GM12892 (cell line): ENCODE measurements around the gene TMCO4.
"Not testable (repeated sequence)": the region's sequence is repeated elsewhere in the genome, so short reads cannot be mapped to it uniquely, and the experiment has no call there.

Experiments
- DNase-seq: peaks from one replicate; pipeline ENCODE4 v3.0.0; 2011; ENCODE audit not compliant: insufficient read length
- FAIRE-seq: peaks from 2 replicates; lab custom pipeline; 2011; peaks lifted over from hg19 to GRCh38; lab: Jason Lieb, UNC
- POLR2A ChIP-seq: IDR thresholded peaks from 2 replicates; pipeline ENCODE4 v1.6.1; 2011; ENCODE audit warnings: low read depth, low read length, control low read depth
- POLR2AphosphoS5 ChIP-seq: IDR thresholded peaks from 2 replicates; pipeline ENCODE4 v1.6.1; 2011; ENCODE audit warnings: low read depth, low read length, control low read depth
- TAF1 ChIP-seq: IDR thresholded peaks from 2 replicates; pipeline ENCODE4 v1.6.1; 2011; ENCODE audit warnings: low read depth, mild to moderate bottlenecking, control low read depth, low read length, borderline replicate concordance

The TMCO4 gene

GRCh38 chr1:19809044-19809750 lies 9.5 kb upstream of the TMCO4 start:
- no peak for DNase-seq
- no peak for FAIRE-seq
- no peak for TF ChIP-seq POLR2A
- TF ChIP-seq POLR2AphosphoS5: no peak
- TF ChIP-seq TAF1: no peak

- no peak for FAIRE-seq
These were observed 8.6 kb upstream of the TMCO4 start for GRCh38 chr1:19808351-19808750.

GRCh38 chr1:19804831-19805251 lies 5.1 kb upstream of the TMCO4 start:
- no peak for FAIRE-seq
- DNase-seq: no peak
- TF ChIP-seq TAF1 (no peak), POLR2A (no peak), POLR2AphosphoS5 (no peak)

More at GRCh38 chr1:19808351-19808750, 8.6 kb upstream of the TMCO4 start:
- DNase-seq: no peak
- TF ChIP-seq TAF1: no peak

- DNase-seq: no peak
- TF ChIP-seq POLR2A: no peak
- TF ChIP-seq TAF1: no peak
- TF ChIP-seq POLR2AphosphoS5: no peak
- FAIRE-seq: no peak
These were observed 2.6 kb upstream of the TMCO4 start for GRCh38 chr1:19802269-19802668.

- DNase-seq (peak; percentile 39), FAIRE-seq (peak; percentile 80)
- TF ChIP-seq POLR2AphosphoS5: no peak
These were observed 524 bp upstream of the TMCO4 start for GRCh38 chr1:19800076-19800804.

GRCh38 chr1:19798486-19799229 lies 1.1 kb downstream of the TMCO4 start:
- no peak for DNase-seq
- TF ChIP-seq POLR2A (no peak), TAF1 (no peak), POLR2AphosphoS5 (no peak)

GRCh38 chr1:19797827-19798226 lies 1.9 kb downstream of the TMCO4 start:
- FAIRE-seq: no peak
- TF ChIP-seq POLR2AphosphoS5 (no peak), POLR2A (no peak), TAF1 (no peak)

More at GRCh38 chr1:19798486-19799229, 1.1 kb downstream of the TMCO4 start:
- FAIRE-seq: no peak

GRCh38 chr1:19794583-19794982 lies 5.1 kb downstream of the TMCO4 start:
- FAIRE-seq: no peak
- TF ChIP-seq POLR2A (no peak), TAF1 (no peak), POLR2AphosphoS5 (no peak)
- no peak for DNase-seq

More at GRCh38 chr1:19797827-19798226, 1.9 kb downstream of the TMCO4 start:
- DNase-seq: no peak

- no peak for DNase-seq
- no peak for FAIRE-seq
- no peak for TF ChIP-seq TAF1
- TF ChIP-seq POLR2A: no peak
- TF ChIP-seq POLR2AphosphoS5: no peak
These were observed 6.2 kb downstream of the TMCO4 start for GRCh38 chr1:19793360-19794046.

- FAIRE-seq (no peak), DNase-seq (no peak)
- no peak for TF ChIP-seq TAF1
These were observed 7.3 kb downstream of the TMCO4 start for GRCh38 chr1:19792237-19793002.

- FAIRE-seq, DNase-seq: not testable (repeated sequence)
These were observed 9.4 kb downstream of the TMCO4 start for GRCh38 chr1:19790061-19790975.
